Activated T-cell treated with anti-CD3 and anti-CD28 coated beads, Interleukin-2, amount 50 U/mL, for 24 hours (primary cell): ENCODE measurements around the gene RASSF9.

Experiments
- DNase-seq: peaks from one replicate; pipeline ENCODE4 v3.0.0-alpha.2; 2020
- H3K27ac Mint-ChIP-seq: 2 replicates; pipeline ENCODE4 v1.8.0; 2020; ENCODE audit warnings: mild to moderate bottlenecking, mixed read lengths
- H3K27me3 Mint-ChIP-seq: 2 replicates; pipeline ENCODE4 v1.8.0; 2020; ENCODE audit warnings: mixed read lengths
- H3K36me3 Mint-ChIP-seq: 2 replicates; pipeline ENCODE4 v1.8.0; 2020; ENCODE audit warnings: low read depth, mixed read lengths
- H3K4me1 Mint-ChIP-seq: 2 replicates; pipeline ENCODE4 v1.8.0; 2020; ENCODE audit warnings: low read depth, mixed read lengths
- H3K4me3 Mint-ChIP-seq: 2 replicates; pipeline ENCODE4 v1.8.0; 2020; ENCODE audit warnings: mild to moderate bottlenecking, moderate library complexity, mixed read lengths
- H3K9me3 Mint-ChIP-seq: 2 replicates; pipeline ENCODE4 v1.8.0; 2020; ENCODE audit warnings: mixed read lengths

Gene RASSF9

DNA sequence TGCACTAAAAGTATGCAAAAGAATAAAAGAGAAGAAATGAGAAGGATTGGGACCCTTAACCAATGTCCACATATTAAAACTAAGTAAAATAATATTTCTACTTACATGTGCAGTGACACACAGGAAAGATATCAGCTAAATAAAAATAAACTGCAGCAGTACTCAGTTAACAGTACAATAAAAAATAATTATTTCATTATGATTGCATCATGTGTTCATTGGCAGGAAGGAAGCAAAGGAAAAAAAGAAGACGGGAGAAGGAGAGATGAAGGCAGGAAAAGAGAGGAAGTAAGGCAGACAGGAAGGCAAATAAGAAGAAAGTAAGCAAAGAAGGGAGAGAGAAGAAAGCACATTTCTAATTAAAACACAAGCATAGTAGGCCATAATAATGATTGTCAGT, 33.0 kb downstream of the RASSF9 start:
- no peak overlapping the region for H3K27ac Mint-ChIP-seq
- no peaks in the 10 kb centered on the region for H3K4me1 Mint-ChIP-seq
- H3K36me3 Mint-ChIP-seq, result no peaks in the 10 kb centered on the region
- no peaks in the 10 kb centered on the region for H3K9me3 Mint-ChIP-seq
- DNase-seq, result no peak
- no peaks in the 10 kb centered on the region for H3K27me3 Mint-ChIP-seq
- H3K4me3 Mint-ChIP-seq, result no peak overlapping the region

DNA sequence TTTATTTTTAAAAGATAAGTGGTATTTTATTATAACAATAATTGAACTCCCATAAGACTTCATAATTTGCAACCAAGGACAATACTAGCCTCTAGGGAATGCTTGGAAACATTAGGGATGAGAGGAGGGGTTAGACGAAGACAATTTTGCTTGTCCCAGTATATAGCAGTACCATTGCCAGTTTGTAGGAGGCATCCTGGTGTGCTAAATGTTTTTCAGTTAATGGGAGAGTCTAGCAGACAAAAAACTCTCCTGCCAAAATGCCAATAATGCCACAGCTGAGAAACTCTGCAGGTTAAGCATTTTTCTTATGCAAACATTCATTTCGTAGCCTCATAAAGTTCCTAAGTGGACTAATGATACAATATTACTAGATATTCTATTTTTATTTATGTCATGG, 38.1 kb downstream of the RASSF9 start:
- H3K9me3 Mint-ChIP-seq, result no peaks in the 10 kb centered on the region
- no peaks in the 10 kb centered on the region for H3K27me3 Mint-ChIP-seq
- no peak overlapping the region for H3K27ac Mint-ChIP-seq
- H3K36me3 Mint-ChIP-seq, result no peaks in the 10 kb centered on the region
- no peaks in the 10 kb centered on the region for H3K4me1 Mint-ChIP-seq
- DNase-seq, result no peak
- no peak overlapping the region for H3K4me3 Mint-ChIP-seq

DNA sequence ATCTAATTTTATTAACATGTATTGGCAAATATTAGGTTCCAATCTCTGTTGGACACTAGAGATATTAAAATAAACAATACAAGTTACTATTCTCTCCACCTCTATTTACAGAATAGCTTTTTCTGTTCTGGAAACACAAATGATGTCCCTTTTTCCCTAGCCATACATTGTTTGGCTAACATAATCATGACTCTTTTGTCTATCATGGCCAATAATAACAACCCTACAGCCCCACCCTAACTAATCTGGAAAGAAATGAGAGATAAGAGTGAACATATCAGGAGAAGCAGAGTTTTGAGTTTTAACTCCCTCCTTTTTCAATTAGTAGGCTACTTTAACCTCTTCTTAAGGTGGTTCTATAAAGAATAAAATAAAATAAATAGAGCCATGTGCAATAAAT, 40.2 kb downstream of the RASSF9 start:
- Mint-ChIP-seq H3K36me3 (no peaks in the 10 kb centered on the region), H3K4me1 (no peaks in the 10 kb centered on the region), H3K27me3 (no peaks in the 10 kb centered on the region), H3K9me3 (no peaks in the 10 kb centered on the region), H3K4me3 (no peak overlapping the region), H3K27ac (no peak overlapping the region)
- DNase-seq, result no peak

DNA sequence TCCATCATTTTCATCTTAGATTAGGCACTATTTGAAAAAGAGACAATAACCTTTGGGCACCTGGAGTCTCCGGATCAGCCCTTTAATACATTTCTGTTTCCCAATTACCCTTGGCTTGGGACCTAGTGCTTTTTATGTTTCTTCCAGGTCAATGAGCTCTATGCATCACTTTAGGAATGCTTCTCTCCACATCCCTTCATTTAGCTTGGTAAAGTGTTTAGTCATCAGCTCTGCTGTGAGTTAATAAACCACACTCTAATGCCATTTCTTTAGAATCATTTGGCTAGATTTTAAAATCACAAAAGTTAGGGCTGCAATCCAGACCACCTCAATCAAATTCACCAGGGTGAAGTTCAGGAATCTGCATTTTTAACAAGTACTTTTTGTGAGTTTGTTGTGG, 41.7 kb downstream of the RASSF9 start:
- H3K4me1 Mint-ChIP-seq, result no peaks in the 10 kb centered on the region
- no peaks in the 10 kb centered on the region for H3K27me3 Mint-ChIP-seq
- no peak overlapping the region for H3K27ac Mint-ChIP-seq
- no peak overlapping the region for H3K4me3 Mint-ChIP-seq
- no peaks in the 10 kb centered on the region for H3K36me3 Mint-ChIP-seq
- no peak for DNase-seq
- H3K9me3 Mint-ChIP-seq, result no peaks in the 10 kb centered on the region

DNA sequence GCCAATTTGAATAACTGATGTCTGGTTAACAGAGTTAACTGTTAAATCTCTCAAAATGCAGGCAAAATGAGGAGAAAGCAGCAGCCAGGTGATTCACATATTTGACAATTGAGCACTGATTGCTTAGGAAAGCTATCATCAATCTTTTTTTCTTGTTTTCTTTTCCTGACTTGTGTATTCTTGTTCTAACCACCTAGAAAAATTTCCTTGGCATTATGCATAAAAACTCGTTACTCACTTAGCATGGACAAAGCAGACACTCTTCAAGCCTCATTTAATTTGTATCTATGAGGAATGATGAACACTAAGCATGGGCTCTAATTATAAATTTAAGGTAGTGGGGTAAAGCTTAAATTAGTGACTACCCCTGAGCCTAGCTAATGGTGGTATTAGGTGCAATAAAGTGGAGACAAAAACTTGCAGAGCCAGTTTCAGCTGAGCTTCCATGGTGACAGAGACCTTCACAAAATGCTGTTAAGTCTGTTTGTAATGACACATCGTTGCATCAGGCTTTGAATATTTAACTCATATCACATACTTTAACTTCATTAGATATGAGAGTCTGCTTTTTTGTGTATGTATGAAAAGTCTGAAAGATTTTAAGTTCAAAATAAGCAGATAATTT, 52.0 kb downstream of the RASSF9 start:
- no peaks in the 10 kb centered on the region for H3K36me3 Mint-ChIP-seq
- H3K27me3 Mint-ChIP-seq, result no peaks in the 10 kb centered on the region
- peaks cover 2% of the 10 kb centered on the region for H3K9me3 Mint-ChIP-seq
- no peak overlapping the region for H3K27ac Mint-ChIP-seq
- no peaks in the 10 kb centered on the region for H3K4me1 Mint-ChIP-seq
- no peak for DNase-seq
- H3K4me3 Mint-ChIP-seq, result no peak overlapping the region

DNA sequence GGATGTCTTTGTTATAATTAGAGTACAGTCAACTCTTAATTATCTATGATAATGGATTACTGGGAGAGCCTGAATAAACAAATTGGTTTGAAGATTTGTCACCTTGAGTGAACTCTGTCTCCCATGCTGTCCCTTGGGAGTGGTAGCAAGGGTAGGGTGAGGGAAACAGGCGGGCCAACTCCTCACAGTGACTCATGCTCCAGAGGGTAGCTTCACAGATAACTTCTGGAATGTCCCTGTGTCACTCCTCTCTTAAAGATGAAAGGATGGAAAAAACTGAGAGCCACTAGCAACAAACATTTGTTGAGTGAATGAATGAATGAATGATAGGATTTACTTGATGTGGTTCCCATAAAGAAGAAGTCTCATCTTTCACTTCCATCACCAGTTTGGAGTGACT, 53.5 kb downstream of the RASSF9 start:
- no peaks in the 10 kb centered on the region for H3K36me3 Mint-ChIP-seq
- H3K9me3 Mint-ChIP-seq, result peaks cover 2% of the 10 kb centered on the region
- H3K27me3 Mint-ChIP-seq, result no peaks in the 10 kb centered on the region
- H3K27ac Mint-ChIP-seq, result no peak overlapping the region
- no peak overlapping the region for H3K4me3 Mint-ChIP-seq
- no peaks in the 10 kb centered on the region for H3K4me1 Mint-ChIP-seq
- DNase-seq, result no peak

DNA sequence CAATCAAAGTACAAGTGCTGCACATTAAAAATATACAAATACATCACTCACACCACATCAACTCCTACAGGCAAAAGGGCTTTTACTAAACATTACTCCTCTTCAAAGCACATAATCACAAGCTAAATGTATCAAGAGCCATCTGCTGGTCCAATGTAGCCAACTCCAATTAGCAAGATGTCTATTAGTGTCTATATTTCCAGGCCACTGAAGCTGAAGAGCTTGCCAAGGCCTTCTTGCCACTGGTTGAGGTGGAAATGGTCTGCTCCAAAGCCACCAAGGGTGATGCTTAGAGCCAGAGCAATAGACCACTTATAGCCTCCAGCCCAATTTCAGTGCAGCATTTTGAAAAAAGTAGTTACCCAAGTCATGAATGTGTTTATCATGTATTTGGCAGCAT, 54.4 kb downstream of the RASSF9 start:
- no peak overlapping the region for H3K4me3 Mint-ChIP-seq
- DNase-seq, result no peak
- no peaks in the 10 kb centered on the region for H3K27me3 Mint-ChIP-seq
- H3K9me3 Mint-ChIP-seq, result peaks cover 2% of the 10 kb centered on the region
- H3K4me1 Mint-ChIP-seq, result no peaks in the 10 kb centered on the region
- no peaks in the 10 kb centered on the region for H3K36me3 Mint-ChIP-seq
- H3K27ac Mint-ChIP-seq, result no peak overlapping the region

DNA sequence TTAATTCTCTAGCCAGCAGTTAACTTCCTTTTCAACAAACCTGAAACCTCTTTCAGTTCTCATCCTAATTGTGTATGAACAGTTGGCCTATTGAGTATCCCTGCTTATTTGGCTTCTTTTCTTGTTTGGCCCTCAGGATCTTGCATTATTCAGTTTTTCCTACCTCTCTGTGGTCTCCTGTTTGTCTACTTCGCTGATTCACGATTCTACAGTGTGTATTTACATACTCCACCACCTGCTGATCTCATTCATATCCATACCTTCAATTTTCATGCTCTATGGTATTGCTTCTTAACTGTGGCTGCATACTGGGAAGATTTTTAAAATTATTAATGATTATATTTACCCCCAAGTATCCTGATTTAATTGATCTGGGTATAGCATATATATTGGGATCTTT, 56.4 kb downstream of the RASSF9 start:
- H3K27ac Mint-ChIP-seq, result no peak overlapping the region
- no peak for DNase-seq
- H3K36me3 Mint-ChIP-seq, result no peaks in the 10 kb centered on the region
- peaks cover 2% of the 10 kb centered on the region for H3K9me3 Mint-ChIP-seq
- H3K4me1 Mint-ChIP-seq, result no peaks in the 10 kb centered on the region
- H3K27me3 Mint-ChIP-seq, result no peaks in the 10 kb centered on the region
- no peak overlapping the region for H3K4me3 Mint-ChIP-seq

DNA sequence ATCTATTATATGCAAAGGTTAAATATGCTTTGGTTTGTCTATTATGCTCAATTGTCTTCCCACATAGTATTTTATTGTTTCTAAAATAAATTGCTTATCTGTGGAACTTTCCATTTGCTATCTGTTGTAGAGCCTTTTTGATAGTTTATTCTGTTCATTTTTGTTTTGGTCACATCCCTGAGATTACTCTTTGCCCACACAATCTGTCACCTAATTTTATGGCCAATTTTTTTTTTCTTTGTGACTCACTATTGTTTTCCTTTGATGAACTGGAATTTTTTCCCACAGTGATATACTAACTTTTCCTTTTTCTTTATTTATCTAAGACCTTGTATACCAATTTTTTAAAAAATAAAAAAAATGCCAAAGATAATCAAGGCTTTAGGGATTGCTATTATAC, 61.1 kb downstream of the RASSF9 start:
- Mint-ChIP-seq H3K27me3 (no peaks in the 10 kb centered on the region), H3K9me3 (peaks cover 6% of the 10 kb centered on the region), H3K4me3 (no peak overlapping the region), H3K36me3 (no peaks in the 10 kb centered on the region), H3K4me1 (no peaks in the 10 kb centered on the region), H3K27ac (no peak overlapping the region)
- DNase-seq, result no peak

DNA sequence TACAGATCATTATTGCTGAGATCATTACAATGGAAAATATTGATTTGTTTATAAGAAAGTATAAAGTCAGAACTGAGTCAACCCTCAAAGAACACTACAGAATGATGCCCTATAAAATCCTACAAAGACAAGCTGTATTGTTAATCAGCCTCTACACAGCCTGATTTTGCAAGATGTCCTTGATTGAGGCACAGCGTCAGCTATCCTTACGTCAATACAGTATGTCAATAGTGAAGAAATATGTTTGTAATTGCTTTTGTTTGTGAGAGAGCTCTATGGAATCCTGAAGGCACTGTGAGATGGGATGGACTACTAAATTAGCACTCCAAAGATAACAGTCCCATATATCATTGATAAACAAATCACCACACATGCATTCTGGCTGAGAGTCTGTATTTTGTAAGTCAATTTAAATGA, 70.7 kb downstream of the RASSF9 start:
- Mint-ChIP-seq H3K36me3 (no peaks in the 10 kb centered on the region), H3K4me1 (no peaks in the 10 kb centered on the region), H3K4me3 (no peak overlapping the region), H3K27me3 (no peaks in the 10 kb centered on the region), H3K9me3 (peaks cover 2% of the 10 kb centered on the region), H3K27ac (no peak overlapping the region)
- DNase-seq, result no peak

DNA sequence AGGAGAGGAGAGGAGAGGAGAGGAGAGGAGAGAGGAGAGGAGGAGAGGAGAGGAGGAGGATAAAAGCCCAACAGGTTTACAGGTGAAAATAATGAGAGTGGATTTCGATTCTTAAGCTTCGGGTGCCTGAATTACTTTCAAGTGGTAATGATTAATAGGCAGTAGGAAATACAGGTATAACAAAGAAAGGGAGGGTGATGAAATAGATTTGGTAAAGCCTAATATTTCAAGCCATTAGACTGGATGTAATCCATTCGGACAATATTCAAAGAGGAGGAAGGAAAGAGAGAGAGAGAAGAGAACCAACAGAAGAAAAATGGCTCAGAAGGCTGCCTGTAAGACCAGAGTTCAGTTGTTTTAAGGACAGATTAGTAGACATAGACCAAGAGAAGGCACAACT, 76.6 kb downstream of the RASSF9 start:
- Mint-ChIP-seq H3K27ac (no peak overlapping the region), H3K4me1 (no peaks in the 10 kb centered on the region), H3K4me3 (no peak overlapping the region), H3K36me3 (no peaks in the 10 kb centered on the region), H3K27me3 (no peaks in the 10 kb centered on the region), H3K9me3 (peaks cover 15% of the 10 kb centered on the region)
- no peak for DNase-seq

DNA sequence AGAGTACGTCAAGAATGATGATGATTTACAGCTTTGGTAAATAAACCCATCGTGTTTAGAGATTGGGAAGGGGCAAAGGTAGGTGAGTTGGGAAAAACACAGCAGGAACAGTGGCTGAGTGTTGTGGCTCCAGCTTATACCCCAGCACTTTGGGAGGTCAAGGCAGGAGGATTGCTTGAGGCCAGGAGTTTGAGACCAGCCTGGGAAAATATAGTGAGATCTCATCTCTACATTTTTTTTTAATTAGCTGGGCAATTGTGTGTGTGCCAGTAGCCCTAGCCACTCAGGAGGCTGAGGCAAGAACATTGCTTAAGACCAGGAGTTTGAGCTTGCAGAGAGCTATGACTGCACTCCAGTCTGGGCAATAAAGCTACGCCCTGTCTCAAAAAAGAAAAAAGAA, 77.1 kb downstream of the RASSF9 start:
- peaks cover 15% of the 10 kb centered on the region for H3K9me3 Mint-ChIP-seq
- H3K4me3 Mint-ChIP-seq, result no peak overlapping the region
- H3K27me3 Mint-ChIP-seq, result no peaks in the 10 kb centered on the region
- no peaks in the 10 kb centered on the region for H3K4me1 Mint-ChIP-seq
- no peaks in the 10 kb centered on the region for H3K36me3 Mint-ChIP-seq
- no peak overlapping the region for H3K27ac Mint-ChIP-seq
- DNase-seq, result no peak

DNA sequence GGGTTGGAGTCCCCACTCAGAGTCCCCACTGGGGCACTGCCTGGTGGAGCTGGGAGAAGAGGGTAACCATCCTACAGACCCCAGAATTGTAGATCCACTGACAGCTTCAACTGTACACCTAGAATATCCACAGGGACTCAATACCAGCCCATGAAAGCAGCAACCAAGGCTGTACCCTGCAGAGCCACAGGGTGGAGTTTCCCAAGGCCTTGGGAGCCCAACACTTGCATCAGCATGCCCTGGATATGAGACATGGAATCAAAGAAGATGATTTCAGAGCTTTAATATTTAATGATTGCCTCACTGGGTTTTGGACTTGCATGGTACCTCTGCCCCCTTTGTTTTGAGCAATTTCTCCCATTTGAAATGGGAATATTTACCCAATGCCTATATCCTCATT, 80.4 kb downstream of the RASSF9 start:
- Mint-ChIP-seq H3K4me3 (no peak overlapping the region), H3K36me3 (no peaks in the 10 kb centered on the region), H3K9me3 (peaks cover 15% of the 10 kb centered on the region), H3K27me3 (no peaks in the 10 kb centered on the region), H3K27ac (no peak overlapping the region), H3K4me1 (no peaks in the 10 kb centered on the region)
- no peak for DNase-seq
